WTC11 (cell line): ENCODE measurements around the gene MRPL37. TPM values are rescaled to one million over a fixed set of nuclear protein-coding genes. Genes with fewer than 3 reads are reported as not detected.
A peak's percentile ranks its signal among the peaks of the same experiment; 100 is the strongest.

Experiments used
- ATAC-seq: fragments of 200-7000 bp; cut with Tn5 transposase; 2 replicates; pipeline ENCODE4 v1.10.0; 2021; ENCODE audit warnings: mild to moderate bottlenecking, moderate library complexity
- CTCF ChIA-PET: fragments of 300-600 bp; sonication (Branson Sonifier 250); formaldehyde crosslinking; loops from one replicate; lab custom pipeline; 2021; ENCODE audit warnings: antibody characterized with exemption; lab: Charles Lee
- POLR2A ChIA-PET: fragments of 350-600 bp; sonication (Branson Sonifier 250); formaldehyde crosslinking; loops from one replicate; lab custom pipeline; 2021; ENCODE audit warnings: antibody characterized with exemption; lab: Charles Lee
- DNase-seq: peaks from one replicate; pipeline ENCODE4 v3.0.0; 2021; ENCODE audit warnings: low spot score
- H3K27ac Mint-ChIP-seq: 2 replicates; pipeline ENCODE4 v1.8.0; 2021; ENCODE audit warnings: mixed read lengths
- H3K27me3 Mint-ChIP-seq: 2 replicates; pipeline ENCODE4 v1.8.0; 2021; ENCODE audit warnings: low read depth, mild to moderate bottlenecking, moderate library complexity, mixed read lengths
- H3K36me3 Mint-ChIP-seq: 2 replicates; pipeline ENCODE4 v1.8.0; 2021; ENCODE audit warnings: mixed read lengths
- H3K4me1 Mint-ChIP-seq: 2 replicates; pipeline ENCODE4 v1.8.0; 2022; ENCODE audit warnings: mixed read lengths
- H3K4me3 Mint-ChIP-seq: 2 replicates; pipeline ENCODE4 v1.8.0; 2021; ENCODE audit warnings: mild to moderate bottlenecking, moderate library complexity, mixed read lengths
- H3K9me3 Mint-ChIP-seq: 2 replicates; pipeline ENCODE4 v1.8.0; 2021; ENCODE audit warnings: mixed read lengths
- AFF4 ChIP-seq: sonication (generic); formaldehyde crosslinking; IDR thresholded peaks from 2 replicates; pipeline ENCODE4 v1.8.1; 2023; ENCODE audit warnings: mild to moderate bottlenecking, missing genetic modification reagents, borderline replicate concordance
- ARID4B ChIP-seq: sonication (generic); formaldehyde crosslinking; IDR thresholded peaks from 2 replicates; pipeline ENCODE4 v1.8.0; 2023; ENCODE audit warnings: missing genetic modification reagents, mild to moderate bottlenecking, borderline replicate concordance
- JAZF1 ChIP-seq: fragments of 250-450 bp; sonication (Bioruptor Pico); IDR thresholded peaks from 2 replicates; pipeline ENCODE4 v1.9.0; 2021; ENCODE audit warnings: moderate library complexity, mild to moderate bottlenecking, inconsistent platforms
- JUN ChIP-seq: sonication (generic); formaldehyde crosslinking; IDR thresholded peaks from 2 replicates; pipeline ENCODE4 v1.8.0; 2023; ENCODE audit warnings: mild to moderate bottlenecking, missing genetic modification reagents
- NR3C1 ChIP-seq: sonication (generic); formaldehyde crosslinking; conservative IDR thresholded peaks from 2 replicates; pipeline ENCODE4 v1.8.1; 2023; ENCODE audit warnings: low read depth, mild to moderate bottlenecking, missing genetic modification reagents
- PRRX2 ChIP-seq: fragments of 250-450 bp; sonication (Bioruptor Pico); IDR thresholded peaks from 2 replicates; pipeline ENCODE4 v1.8.0; 2021; ENCODE audit warnings: mild to moderate bottlenecking
- SOX15 ChIP-seq: fragments of 250-450 bp; sonication (Bioruptor Pico); IDR thresholded peaks from 2 replicates; pipeline ENCODE4 v1.9.0; 2021; ENCODE audit warnings: mild to moderate bottlenecking
- STAT6 ChIP-seq: sonication (generic); formaldehyde crosslinking; conservative IDR thresholded peaks from 2 replicates; pipeline ENCODE4 v1.8.1; 2023; ENCODE audit warnings: mild to moderate bottlenecking, low read depth, missing genetic modification reagents, moderate library complexity
- TEAD1 ChIP-seq: sonication (generic); formaldehyde crosslinking; IDR thresholded peaks from 2 replicates; pipeline ENCODE4 v1.8.0; 2022; ENCODE audit warnings: mild to moderate bottlenecking, missing genetic modification reagents
- ZBTB43 ChIP-seq: sonication (generic); formaldehyde crosslinking; IDR thresholded peaks from 2 replicates; pipeline ENCODE4 v1.8.1; 2023; ENCODE audit warnings: mild to moderate bottlenecking, missing genetic modification reagents
- ZNF232 ChIP-seq: sonication (generic); formaldehyde crosslinking; IDR thresholded peaks from 2 replicates; pipeline ENCODE4 v1.8.0; 2022; ENCODE audit warnings: mild to moderate bottlenecking, missing genetic modification reagents
- ZNF317 ChIP-seq: sonication (generic); formaldehyde crosslinking; IDR thresholded peaks from 2 replicates; pipeline ENCODE4 v1.8.1; 2023; ENCODE audit warnings: low read depth, mild to moderate bottlenecking, moderate library complexity, missing genetic modification reagents, borderline replicate concordance
- ZNF423 ChIP-seq: fragments of 250-450 bp; sonication (Bioruptor Pico); IDR thresholded peaks from 2 replicates; pipeline ENCODE4 v2.1.2; 2022; ENCODE audit warnings: mild to moderate bottlenecking, moderate library complexity
- total RNA-seq: library from RNA; stranded (reverse); gene quantifications from 3 replicates; pipeline ENCODE4 v1.2.3, GENCODE V29; 2021
- TF ChIP-seq, protein P1 (sequence below): fragments of 250-450 bp; sonication (Bioruptor Pico); IDR thresholded peaks from 2 replicates; pipeline ENCODE4 v1.9.0; 2021; ENCODE audit warnings: mild to moderate bottlenecking
- TF ChIP-seq, protein P2 (sequence below): sonication (generic); formaldehyde crosslinking; IDR thresholded peaks from 2 replicates; pipeline ENCODE4 v1.8.1; 2022; ENCODE audit warnings: mild to moderate bottlenecking, missing genetic modification reagents, moderate library complexity, borderline replicate concordance
- TF ChIP-seq, protein P3 (sequence below): sonication (generic); formaldehyde crosslinking; IDR thresholded peaks from 2 replicates; pipeline ENCODE4 v1.8.0; 2022; ENCODE audit warnings: mild to moderate bottlenecking, missing genetic modification reagents
- TF ChIP-seq, protein P4 (sequence below): sonication (generic); formaldehyde crosslinking; IDR thresholded peaks from 2 replicates; pipeline ENCODE4 v1.8.1; 2022; ENCODE audit warnings: low read depth, mild to moderate bottlenecking, moderate library complexity, missing genetic modification reagents, borderline replicate concordance

The MRPL37 gene
- total RNA-seq, 1 experiment from 2014 or later, result 143 TPM

- H3K27me3 Mint-ChIP-seq, result no peaks in the 10 kb centered on the region
- peaks cover 4% of the 10 kb centered on the region; the same call in 1 of the 2 replicates for H3K9me3 Mint-ChIP-seq
- H3K36me3 Mint-ChIP-seq, result peaks cover 42% of the 10 kb centered on the region
- ATAC-seq (no peak), DNase-seq (no peak)
- TF ChIP-seq TEAD1 (CRISPR knock-in tag) (no peak), SOX15 (no peak), PRRX2 (CRISPR knock-in tag) (no peak), JUN (CRISPR knock-in tag) (no peak), JAZF1 (CRISPR knock-in tag) (no peak), ZNF232 (CRISPR knock-in tag) (no peak), AFF4 (CRISPR knock-in tag) (no peak), ZBTB43 (CRISPR knock-in tag) (no peak), ZNF423 (CRISPR knock-in tag) (no peak)
- TF ChIP-seq, protein P1, sequence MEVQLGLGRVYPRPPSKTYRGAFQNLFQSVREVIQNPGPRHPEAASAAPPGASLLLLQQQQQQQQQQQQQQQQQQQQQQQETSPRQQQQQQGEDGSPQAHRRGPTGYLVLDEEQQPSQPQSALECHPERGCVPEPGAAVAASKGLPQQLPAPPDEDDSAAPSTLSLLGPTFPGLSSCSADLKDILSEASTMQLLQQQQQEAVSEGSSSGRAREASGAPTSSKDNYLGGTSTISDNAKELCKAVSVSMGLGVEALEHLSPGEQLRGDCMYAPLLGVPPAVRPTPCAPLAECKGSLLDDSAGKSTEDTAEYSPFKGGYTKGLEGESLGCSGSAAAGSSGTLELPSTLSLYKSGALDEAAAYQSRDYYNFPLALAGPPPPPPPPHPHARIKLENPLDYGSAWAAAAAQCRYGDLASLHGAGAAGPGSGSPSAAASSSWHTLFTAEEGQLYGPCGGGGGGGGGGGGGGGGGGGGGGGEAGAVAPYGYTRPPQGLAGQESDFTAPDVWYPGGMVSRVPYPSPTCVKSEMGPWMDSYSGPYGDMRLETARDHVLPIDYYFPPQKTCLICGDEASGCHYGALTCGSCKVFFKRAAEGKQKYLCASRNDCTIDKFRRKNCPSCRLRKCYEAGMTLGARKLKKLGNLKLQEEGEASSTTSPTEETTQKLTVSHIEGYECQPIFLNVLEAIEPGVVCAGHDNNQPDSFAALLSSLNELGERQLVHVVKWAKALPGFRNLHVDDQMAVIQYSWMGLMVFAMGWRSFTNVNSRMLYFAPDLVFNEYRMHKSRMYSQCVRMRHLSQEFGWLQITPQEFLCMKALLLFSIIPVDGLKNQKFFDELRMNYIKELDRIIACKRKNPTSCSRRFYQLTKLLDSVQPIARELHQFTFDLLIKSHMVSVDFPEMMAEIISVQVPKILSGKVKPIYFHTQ, result no peak
- TF ChIP-seq, protein P2, sequence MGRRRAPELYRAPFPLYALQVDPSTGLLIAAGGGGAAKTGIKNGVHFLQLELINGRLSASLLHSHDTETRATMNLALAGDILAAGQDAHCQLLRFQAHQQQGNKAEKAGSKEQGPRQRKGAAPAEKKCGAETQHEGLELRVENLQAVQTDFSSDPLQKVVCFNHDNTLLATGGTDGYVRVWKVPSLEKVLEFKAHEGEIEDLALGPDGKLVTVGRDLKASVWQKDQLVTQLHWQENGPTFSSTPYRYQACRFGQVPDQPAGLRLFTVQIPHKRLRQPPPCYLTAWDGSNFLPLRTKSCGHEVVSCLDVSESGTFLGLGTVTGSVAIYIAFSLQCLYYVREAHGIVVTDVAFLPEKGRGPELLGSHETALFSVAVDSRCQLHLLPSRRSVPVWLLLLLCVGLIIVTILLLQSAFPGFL (CRISPR knock-in tag), result no peak
- TF ChIP-seq, protein P3, sequence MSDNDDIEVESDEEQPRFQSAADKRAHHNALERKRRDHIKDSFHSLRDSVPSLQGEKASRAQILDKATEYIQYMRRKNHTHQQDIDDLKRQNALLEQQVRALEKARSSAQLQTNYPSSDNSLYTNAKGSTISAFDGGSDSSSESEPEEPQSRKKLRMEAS (CRISPR knock-in tag), result no peak
- TF ChIP-seq, protein P4, sequence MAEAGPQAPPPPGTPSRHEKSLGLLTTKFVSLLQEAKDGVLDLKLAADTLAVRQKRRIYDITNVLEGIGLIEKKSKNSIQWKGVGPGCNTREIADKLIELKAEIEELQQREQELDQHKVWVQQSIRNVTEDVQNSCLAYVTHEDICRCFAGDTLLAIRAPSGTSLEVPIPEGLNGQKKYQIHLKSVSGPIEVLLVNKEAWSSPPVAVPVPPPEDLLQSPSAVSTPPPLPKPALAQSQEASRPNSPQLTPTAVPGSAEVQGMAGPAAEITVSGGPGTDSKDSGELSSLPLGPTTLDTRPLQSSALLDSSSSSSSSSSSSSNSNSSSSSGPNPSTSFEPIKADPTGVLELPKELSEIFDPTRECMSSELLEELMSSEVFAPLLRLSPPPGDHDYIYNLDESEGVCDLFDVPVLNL (CRISPR knock-in tag), result no peak
- peak overlapping the region; percentile 74; the same call in 1 of the 2 replicates for H3K27ac Mint-ChIP-seq
- ChIA-PET CTCF (interaction anchor here (0.6 kb wide), 1 partner anchor 556 kb away, joined by 5 read pairs; no protein-coding TSS in a partner anchor), POLR2A (no interaction called here)
- H3K4me3 Mint-ChIP-seq, result no peak overlapping the region
- no peaks in the 10 kb centered on the region for H3K4me1 Mint-ChIP-seq
Measured at GRCh38 chr1:54239035-54239383, 39.0 kb downstream of the MRPL37 start.

- Mint-ChIP-seq H3K36me3 (peaks cover 39% of the 10 kb centered on the region), H3K27ac (no peak overlapping the region), H3K4me1 (no peaks in the 10 kb centered on the region), H3K27me3 (no peaks in the 10 kb centered on the region), H3K9me3 (peaks cover 4% of the 10 kb centered on the region; the same call in 1 of the 2 replicates), H3K4me3 (no peak overlapping the region)
- DNase-seq (no peak), ATAC-seq (no peak)
- CTCF ChIA-PET, result no interaction called here
- POLR2A ChIA-PET, result no interaction called here
- no peak for TF ChIP-seq ZNF317
- TF ChIP-seq NR3C1 (CRISPR knock-in tag), result no peak
- TF ChIP-seq STAT6 (CRISPR knock-in tag), result no peak
- TF ChIP-seq ARID4B, result no peak
Measured at GRCh38 chr1:54239631-54240031, 39.7 kb downstream of the MRPL37 start.
